CD4-positive, CD25-positive, alpha-beta regulatory T cell (primary cell): ENCODE measurements around the gene SYNE1. TPM values are rescaled to one million over a fixed set of nuclear protein-coding genes. Genes with fewer than 3 reads are reported as not detected.
"Not testable (repeated sequence)": the region's sequence is repeated elsewhere in the genome, so short reads cannot be mapped to it uniquely, and the experiment has no call there.

ENCODE experiments used
- ATAC-seq, 2 donors: fragments of 150-1000 bp; cut with Tn5 transposase; one replicate each; pipeline ENCODE4 v1.10.0; 2021; ENCODE audit warnings: low read depth in 2 of 2, moderate number of reproducible peaks in 2 of 2, moderate library complexity in 1 of 2
- DNase-seq, 3 donors: peaks; one replicate each; pipeline versions ENCODE4 v3.0.0 to v3.0.0-alpha.2; 2012 to 2022; ENCODE audit warnings: mixed read lengths in 1 of 3
- H3K27ac ChIP-seq: one replicate; pipeline ENCODE4 v1.7.0; 2013; ENCODE audit warnings: mild to moderate bottlenecking, low read length; ENCODE audit not compliant: insufficient read depth, poor library complexity, severe bottlenecking
- H3K27me3 ChIP-seq: one replicate; pipeline ENCODE4 v1.7.0; 2013; ENCODE audit warnings: low read length; ENCODE audit not compliant: control insufficient read depth, insufficient read depth
- H3K36me3 ChIP-seq: one replicate; pipeline ENCODE4 v1.7.0; 2013; ENCODE audit warnings: mild to moderate bottlenecking, low read length, moderate library complexity; ENCODE audit not compliant: control insufficient read depth, insufficient read depth
- H3K4me1 ChIP-seq: 2 replicates; pipeline ENCODE4 v1.7.0; 2013; ENCODE audit warnings: mild to moderate bottlenecking, low read length; ENCODE audit not compliant: insufficient read depth, control insufficient read depth, poor library complexity, severe bottlenecking
- H3K4me3 ChIP-seq: one replicate; pipeline ENCODE4 v1.7.0; 2013; ENCODE audit warnings: low read depth, mild to moderate bottlenecking, low read length, moderate library complexity
- H3K9me3 ChIP-seq, 2 experiments: 1 replicate in 1 of 2; 2 replicates in 1 of 2; pipeline ENCODE4 v1.7.0; 2013; ENCODE audit warnings: low read length in 2 of 2, mild to moderate bottlenecking in 1 of 2, moderate library complexity in 1 of 2; ENCODE audit not compliant: control insufficient read depth in 2 of 2
- H3K27ac Mint-ChIP-seq, 3 donors: one replicate each; pipeline ENCODE4 v1.8.0; 2020 to 2022; ENCODE audit warnings: mild to moderate bottlenecking in 3 of 3, mixed read lengths in 3 of 3, moderate library complexity in 2 of 3
- H3K27me3 Mint-ChIP-seq: one replicate; pipeline ENCODE4 v1.8.0; 2022; ENCODE audit warnings: mild to moderate bottlenecking, mixed read lengths
- H3K36me3 Mint-ChIP-seq: one replicate; pipeline ENCODE4 v1.8.0; 2020; ENCODE audit warnings: mixed read lengths
- H3K4me1 Mint-ChIP-seq, 4 donors: one replicate each; pipeline ENCODE4 v1.8.0; 2020 to 2022; ENCODE audit warnings: mixed read lengths in 4 of 4, mild to moderate bottlenecking in 1 of 4
- H3K4me3 Mint-ChIP-seq, 4 donors: one replicate each; pipeline ENCODE4 v1.8.0; 2020 to 2022; ENCODE audit warnings: mild to moderate bottlenecking in 4 of 4, mixed read lengths in 4 of 4, moderate library complexity in 3 of 4
- H3K9me3 Mint-ChIP-seq, 7 donors: one replicate each; pipeline ENCODE4 v1.8.0; 2020 to 2022; ENCODE audit warnings: mixed read lengths in 7 of 7, mild to moderate bottlenecking in 3 of 7, moderate library complexity in 2 of 7
- polyA plus RNA-seq, 4 donors: library from polyadenylated mRNA; unstranded; fragments of 300-500 nt; fragmentation: Illumina TruSeq; gene quantifications; one replicate each; pipeline ENCODE4 v1.2.3, GENCODE V29; 2021
- total RNA-seq: library from RNA; stranded (reverse); gene quantifications from one replicate; pipeline ENCODE4 v1.2.3, GENCODE V29; 2022

SYNE1 gene
- total and polyA plus RNA-seq, 5 donors from 2014 or later = 48.1 to 166 (median 57.3) TPM

- no peaks in the 10 kb centered on the region for H3K4me1 Mint-ChIP-seq
- no peak overlapping the region for H3K27ac Mint-ChIP-seq
- Histone ChIP-seq H3K27me3 (no peaks in the 10 kb centered on the region), H3K4me1 (no peaks in the 10 kb centered on the region), H3K36me3 (no peaks in the 10 kb centered on the region), H3K27ac (no peak overlapping the region), H3K9me3 (no peaks in the 10 kb centered on the region), H3K4me3 (no peak overlapping the region)
- no peaks in the 10 kb centered on the region for H3K36me3 Mint-ChIP-seq
- no peaks in the 10 kb centered on the region for H3K27me3 Mint-ChIP-seq
- no peak for DNase-seq
- H3K9me3 Mint-ChIP-seq = peaks cover 0 to 1% (median 0%) of the 10 kb centered on the region in 7 donors
- ATAC-seq = no peak
- no peak overlapping the region for H3K4me3 Mint-ChIP-seq
Measured at GRCh38 chr6:152502421-152503188, 134.6 kb downstream of the SYNE1 start.

- no peaks in the 10 kb centered on the region for H3K4me1 ChIP-seq
- Mint-ChIP-seq H3K4me1 (no peaks in the 10 kb centered on the region), H3K36me3 (no peaks in the 10 kb centered on the region), H3K4me3 (no peak overlapping the region), H3K9me3 (peaks cover 0 to 1% (median 0%) of the 10 kb centered on the region in 7 donors), H3K27ac (no peak overlapping the region), H3K27me3 (no peaks in the 10 kb centered on the region)
- ATAC-seq (no peak), DNase-seq (no peak)
- no peaks in the 10 kb centered on the region for H3K9me3 ChIP-seq
- H3K27ac ChIP-seq = no peak overlapping the region
- no peaks in the 10 kb centered on the region for H3K27me3 ChIP-seq
- no peaks in the 10 kb centered on the region for H3K36me3 ChIP-seq
- no peak overlapping the region for H3K4me3 ChIP-seq
Measured at GRCh38 chr6:152499931-152500330, 137.2 kb downstream of the SYNE1 start.

DNA sequence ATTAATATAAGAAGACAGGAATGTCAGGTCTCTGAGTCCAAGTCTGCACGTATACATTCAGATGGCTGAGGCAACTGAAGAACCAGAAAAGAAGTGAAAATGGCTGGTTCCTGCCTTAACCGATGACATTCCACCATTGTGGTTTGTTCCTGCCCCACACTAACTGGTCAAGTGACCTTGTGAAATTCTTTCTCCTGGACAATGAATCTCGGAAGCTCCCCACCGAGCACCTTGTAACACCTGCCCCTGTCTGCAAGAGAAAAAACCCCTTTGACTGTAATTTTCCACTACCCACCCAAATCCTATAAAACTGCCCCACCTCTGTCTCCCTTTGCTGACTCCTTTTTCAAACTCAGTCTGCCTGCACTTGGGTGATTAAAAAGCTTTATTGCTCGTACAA lies 140.4 kb downstream of the SYNE1 start:
- no peaks in the 10 kb centered on the region for H3K36me3 Mint-ChIP-seq
- Histone ChIP-seq H3K9me3 (no peaks in the 10 kb centered on the region), H3K4me3 (no peak overlapping the region), H3K27me3 (no peaks in the 10 kb centered on the region), H3K27ac (no peak overlapping the region), H3K36me3 (no peaks in the 10 kb centered on the region), H3K4me1 (no peaks in the 10 kb centered on the region)
- H3K4me3 Mint-ChIP-seq = no peak overlapping the region
- H3K9me3 Mint-ChIP-seq = peaks cover 0 to 1% (median 0%) of the 10 kb centered on the region in 7 donors
- H3K27ac Mint-ChIP-seq = no peak overlapping the region
- DNase-seq (no peak), ATAC-seq (no peak)
- no peaks in the 10 kb centered on the region for H3K4me1 Mint-ChIP-seq
- no peaks in the 10 kb centered on the region for H3K27me3 Mint-ChIP-seq

DNA sequence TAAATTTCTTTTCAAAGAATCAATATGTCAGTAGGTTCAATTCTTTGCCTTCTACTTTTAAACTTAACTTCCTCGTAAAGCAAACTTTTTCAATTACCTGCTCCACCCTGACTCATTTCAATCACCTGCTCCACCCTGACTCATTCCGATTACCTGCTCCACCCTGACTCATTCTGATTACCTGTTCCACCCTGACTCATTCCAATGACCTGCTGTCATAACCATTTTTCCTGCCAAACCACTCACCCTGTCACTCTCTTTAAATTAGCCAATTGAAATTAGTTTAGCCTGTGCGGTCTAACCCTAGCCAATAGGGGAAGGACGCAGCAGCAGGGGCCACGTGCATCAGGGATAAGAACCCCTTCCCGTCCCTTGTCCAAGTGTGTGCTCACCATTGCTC lies 141.7 kb downstream of the SYNE1 start:
- H3K36me3 Mint-ChIP-seq, ATAC-seq, H3K4me3 ChIP-seq, H3K27ac Mint-ChIP-seq, H3K27me3 ChIP-seq, H3K4me1 ChIP-seq, H3K36me3 ChIP-seq, H3K4me1 Mint-ChIP-seq, H3K9me3 Mint-ChIP-seq, DNase-seq, H3K4me3 Mint-ChIP-seq, H3K27ac ChIP-seq, H3K9me3 ChIP-seq, H3K27me3 Mint-ChIP-seq: not testable (repeated sequence)

DNA sequence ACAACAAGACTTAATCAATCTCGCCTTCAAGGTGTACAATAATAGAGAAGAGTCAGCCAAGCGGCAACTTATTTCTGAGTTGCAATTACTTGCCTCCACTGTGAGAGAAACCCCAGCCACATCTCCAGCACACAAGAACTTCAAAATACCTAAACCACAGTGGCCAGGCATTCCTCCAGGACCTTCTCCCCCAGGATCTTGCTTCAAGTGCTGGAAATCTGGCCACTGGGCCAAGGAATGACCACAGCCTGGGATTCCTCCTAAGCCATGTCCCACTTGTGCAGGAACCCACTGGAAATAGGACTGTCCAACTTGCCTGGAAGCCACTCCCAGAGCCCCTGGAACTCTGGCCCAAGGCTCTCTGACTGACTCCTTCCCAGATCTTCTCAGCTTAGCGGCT lies 144.9 kb downstream of the SYNE1 start:
- H3K36me3 Mint-ChIP-seq, H3K4me3 ChIP-seq, H3K27me3 Mint-ChIP-seq, H3K9me3 Mint-ChIP-seq, H3K9me3 ChIP-seq, H3K27ac ChIP-seq, DNase-seq, ATAC-seq, H3K36me3 ChIP-seq, H3K4me1 Mint-ChIP-seq, H3K4me3 Mint-ChIP-seq, H3K27me3 ChIP-seq, H3K27ac Mint-ChIP-seq, H3K4me1 ChIP-seq: not testable (repeated sequence)

DNA sequence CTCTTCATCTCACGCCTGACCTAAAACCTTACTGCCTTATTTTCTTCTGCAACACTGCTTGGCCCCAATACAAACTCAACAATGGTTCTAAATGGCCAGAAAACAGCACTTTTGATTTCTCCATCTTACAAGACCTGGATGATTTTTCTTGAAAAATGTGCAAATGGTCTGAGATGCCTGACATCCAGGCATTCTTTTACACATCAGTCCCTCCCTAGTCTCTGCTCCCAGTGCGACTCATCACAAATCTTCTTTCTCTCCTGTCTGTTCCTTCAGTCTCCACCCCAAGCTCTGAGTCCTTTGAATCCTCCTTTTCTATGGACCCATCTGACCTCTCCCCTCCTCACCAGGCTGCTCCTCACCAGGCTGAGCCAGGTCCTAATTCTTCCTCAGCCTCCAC lies 145.7 kb downstream of the SYNE1 start:
- ATAC-seq, H3K4me1 Mint-ChIP-seq, H3K27me3 Mint-ChIP-seq: not testable (repeated sequence)

DNA sequence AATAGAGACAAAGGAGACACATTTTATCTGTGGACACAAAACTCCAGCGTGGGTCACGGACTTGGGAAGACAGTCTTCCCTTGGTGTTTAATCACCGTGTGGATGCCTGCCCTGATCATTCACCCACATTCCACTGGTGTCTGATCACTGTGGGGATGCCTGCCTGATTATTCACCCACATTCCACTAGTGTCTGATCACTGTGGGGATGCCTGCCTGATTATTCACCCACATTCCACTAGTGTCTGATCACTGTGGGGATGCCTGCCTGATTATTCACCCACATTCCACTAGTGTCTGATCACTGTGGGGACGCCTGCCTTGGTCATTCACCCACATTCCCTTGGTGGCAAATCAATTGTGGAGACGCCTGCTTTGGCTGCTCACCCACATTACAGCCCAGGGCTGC lies 146.2 kb downstream of the SYNE1 start:
- H3K4me3 ChIP-seq, H3K27me3 ChIP-seq, H3K4me1 Mint-ChIP-seq, H3K36me3 Mint-ChIP-seq, H3K36me3 ChIP-seq, DNase-seq, H3K4me3 Mint-ChIP-seq, H3K9me3 ChIP-seq, H3K27ac ChIP-seq, H3K27me3 Mint-ChIP-seq, ATAC-seq, H3K27ac Mint-ChIP-seq, H3K9me3 Mint-ChIP-seq, H3K4me1 ChIP-seq: not testable (repeated sequence)

More for the DNA sequence above, 145.7 kb downstream of the SYNE1 start:
- not testable (repeated sequence) for H3K36me3 ChIP-seq, H3K27ac Mint-ChIP-seq, H3K9me3 ChIP-seq, H3K4me1 ChIP-seq, H3K9me3 Mint-ChIP-seq, H3K36me3 Mint-ChIP-seq, DNase-seq, H3K4me3 ChIP-seq, H3K4me3 Mint-ChIP-seq, H3K27ac ChIP-seq, H3K27me3 ChIP-seq

DNA sequence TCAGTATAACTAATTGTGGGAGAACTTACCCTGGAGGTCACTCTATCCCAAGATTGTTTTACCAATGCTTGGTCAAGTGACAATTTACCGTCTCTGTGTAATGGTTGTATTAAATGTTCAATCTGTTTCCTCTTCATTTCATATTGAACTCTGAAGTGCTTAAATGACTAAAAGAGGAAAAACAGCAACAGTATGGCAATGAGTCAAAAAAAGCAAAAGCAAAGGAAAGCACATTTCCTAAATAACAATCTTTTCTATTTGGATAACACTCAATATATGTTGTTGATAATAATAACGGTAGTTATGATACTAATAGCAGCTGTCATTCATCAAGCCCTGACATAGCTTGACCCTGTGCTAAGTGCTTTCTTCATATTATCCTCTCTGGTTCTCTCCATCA lies 152.4 kb downstream of the SYNE1 start:
- ATAC-seq (no peak), DNase-seq (no peak)
- Mint-ChIP-seq H3K4me3 (no peak overlapping the region), H3K27ac (no peak overlapping the region), H3K36me3 (no peaks in the 10 kb centered on the region), H3K9me3 (peaks cover 0 to 1% (median 0%) of the 10 kb centered on the region in 7 donors), H3K4me1 (no peaks in the 10 kb centered on the region), H3K27me3 (peaks cover 4% of the 10 kb centered on the region)
- no peaks in the 10 kb centered on the region for H3K4me1 ChIP-seq
- H3K9me3 ChIP-seq = no peaks in the 10 kb centered on the region
- no peak overlapping the region for H3K27ac ChIP-seq
- no peak overlapping the region for H3K4me3 ChIP-seq
- no peaks in the 10 kb centered on the region for H3K27me3 ChIP-seq
- H3K36me3 ChIP-seq = no peaks in the 10 kb centered on the region
